Activated CD8-positive, alpha-beta memory T cell treated with anti-CD3 and anti-CD28 coated beads, Interleukin-2, amount 50 U/mL, for 1 hour (primary cell): ENCODE results near the gene STK40.
A peak's percentile ranks its signal among the peaks of the same experiment; 100 is the strongest.

ENCODE experiments used
- DNase-seq: peaks from one replicate; pipeline ENCODE4 v3.0.0-alpha.2; 2020; ENCODE audit errors: extremely low read depth

Gene STK40

GRCh38 chr1:36385410-36386264 lies at the start of gene STK40:
STK40 (minus strand) TSS chr1:36385924; CDS start chr1:36361332, 24,592 bp downstream.
- peak; percentile 96 for DNase-seq

- DNase-seq = no peak
Measured at GRCh38 chr1:36433102-36433501, 47.4 kb upstream of the STK40 start.

- DNase-seq = no peak
Measured at GRCh38 chr1:36432616-36433015, 46.9 kb upstream of the STK40 start.

GRCh38 chr1:36425791-36426190 lies 40.1 kb upstream of the STK40 start:
- DNase-seq = no peak

- DNase-seq = no peak
Measured at GRCh38 chr1:36421649-36422048, 35.9 kb upstream of the STK40 start.

GRCh38 chr1:36420836-36421317 lies 35.2 kb upstream of the STK40 start:
- peak; percentile 47 for DNase-seq

- DNase-seq = no peak
Measured at GRCh38 chr1:36420409-36420808, 34.7 kb upstream of the STK40 start.

GRCh38 chr1:36419569-36419968 lies 33.8 kb upstream of the STK40 start:
- DNase-seq = no peak

- no peak for DNase-seq
Measured at GRCh38 chr1:36419140-36419539, 33.4 kb upstream of the STK40 start.

- no peak for DNase-seq
Measured at GRCh38 chr1:36417931-36418330, 32.2 kb upstream of the STK40 start.

- DNase-seq = no peak
Measured at GRCh38 chr1:36415661-36416326, 30.1 kb upstream of the STK40 start.

GRCh38 chr1:36414384-36414783 lies 28.7 kb upstream of the STK40 start:
- DNase-seq = no peak

- no peak for DNase-seq
Measured at GRCh38 chr1:36411674-36412648, 26.2 kb upstream of the STK40 start.

- DNase-seq = no peak
Measured at GRCh38 chr1:36408479-36408878, 22.8 kb upstream of the STK40 start.

- no peak for DNase-seq
Measured at GRCh38 chr1:36406440-36406839, 20.7 kb upstream of the STK40 start.

- DNase-seq = no peak
Measured at GRCh38 chr1:36402504-36402890, 16.8 kb upstream of the STK40 start.

- no peak for DNase-seq
Measured at GRCh38 chr1:36401602-36402503, 16.1 kb upstream of the STK40 start.

- DNase-seq = no peak
Measured at GRCh38 chr1:36400825-36401601, 15.3 kb upstream of the STK40 start.

- DNase-seq = no peak
Measured at GRCh38 chr1:36400514-36400824, 14.7 kb upstream of the STK40 start.

GRCh38 chr1:36398370-36398977 lies 12.8 kb upstream of the STK40 start:
- no peak for DNase-seq
